HUDEP-2 (cell line): ENCODE data around the gene CMIP.

Source experiments
- DNase-seq, 76 experiments: peaks; one replicate each; lab custom pipeline; 2025; ENCODE audit not compliant: unreplicated experiment in 76 of 76; lab: John Stamatoyannopoulos, UW

CMIP gene

DNA sequence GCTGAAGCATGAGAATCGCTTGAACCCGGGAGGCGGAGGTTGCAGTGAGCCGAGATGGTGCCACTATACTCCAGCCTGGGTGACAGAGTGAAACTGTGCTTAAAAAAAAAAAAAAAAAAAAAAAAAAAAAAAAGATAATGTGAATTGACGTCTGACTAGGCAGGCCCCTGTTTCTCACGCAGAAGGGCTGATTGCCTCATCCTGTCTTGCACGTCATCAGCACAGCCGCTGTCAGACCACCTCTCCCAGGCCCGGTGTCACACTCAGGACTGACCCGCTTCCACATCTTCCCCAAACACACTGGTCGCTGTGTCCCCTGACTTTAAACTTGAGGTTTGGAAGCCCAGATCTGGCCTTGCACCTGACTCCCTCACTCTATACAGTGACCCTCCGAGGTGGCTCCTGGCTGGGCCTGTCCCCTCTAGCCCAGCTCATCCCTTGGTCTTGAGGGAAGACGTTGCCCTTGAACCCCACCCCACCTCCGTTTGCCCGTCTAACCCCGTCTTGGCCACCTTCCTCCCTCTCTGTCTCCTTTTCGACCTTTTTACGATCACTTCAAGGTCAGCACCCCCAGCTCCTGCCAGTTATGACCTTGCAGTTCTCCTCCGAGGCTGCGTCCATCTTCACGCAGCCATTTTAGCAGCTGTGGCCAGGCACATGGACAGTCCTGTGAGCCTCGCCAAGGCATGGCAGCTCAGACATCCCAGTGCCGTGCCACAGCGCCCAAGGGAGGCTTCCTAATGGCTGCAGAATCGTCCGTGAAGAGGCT, 184.6 kb downstream of the CMIP start:
- DNase-seq = no peak

DNA sequence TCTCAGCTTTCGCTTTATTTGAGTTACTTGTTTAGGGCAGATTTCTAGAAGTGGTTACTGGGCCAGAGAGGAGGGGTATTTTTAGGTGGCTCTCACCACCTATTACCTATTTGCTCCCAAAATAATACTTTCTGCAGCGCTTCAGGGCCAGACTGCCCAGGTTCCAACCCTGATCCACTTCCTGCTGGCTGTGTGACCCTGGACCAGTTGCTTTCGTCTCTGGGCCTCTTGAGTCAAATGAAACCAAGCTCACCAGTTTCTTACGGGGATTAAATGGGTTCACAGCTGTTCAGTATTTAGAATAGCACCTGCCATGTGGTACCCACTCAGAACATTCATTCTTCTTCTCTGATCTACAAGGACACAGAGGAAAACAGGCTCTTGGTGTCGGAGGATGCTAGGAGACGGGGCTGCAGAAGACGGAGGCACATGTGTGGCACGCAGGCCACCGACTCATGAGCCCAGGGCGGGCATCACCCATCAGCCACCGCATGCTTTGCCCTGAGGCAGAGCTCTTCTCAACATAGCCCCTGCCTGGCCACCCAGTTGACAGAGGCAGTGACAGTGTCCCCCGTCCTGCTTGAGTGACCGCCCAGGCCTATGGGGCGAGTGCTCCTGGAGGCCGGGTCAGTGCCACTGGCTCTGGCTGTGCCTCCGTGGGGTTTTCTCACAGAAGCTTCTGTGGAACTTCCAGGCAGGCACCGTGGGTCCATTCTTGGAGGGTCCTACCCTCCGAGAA, 185.5 kb downstream of the CMIP start:
- DNase-seq = no peak

DNA sequence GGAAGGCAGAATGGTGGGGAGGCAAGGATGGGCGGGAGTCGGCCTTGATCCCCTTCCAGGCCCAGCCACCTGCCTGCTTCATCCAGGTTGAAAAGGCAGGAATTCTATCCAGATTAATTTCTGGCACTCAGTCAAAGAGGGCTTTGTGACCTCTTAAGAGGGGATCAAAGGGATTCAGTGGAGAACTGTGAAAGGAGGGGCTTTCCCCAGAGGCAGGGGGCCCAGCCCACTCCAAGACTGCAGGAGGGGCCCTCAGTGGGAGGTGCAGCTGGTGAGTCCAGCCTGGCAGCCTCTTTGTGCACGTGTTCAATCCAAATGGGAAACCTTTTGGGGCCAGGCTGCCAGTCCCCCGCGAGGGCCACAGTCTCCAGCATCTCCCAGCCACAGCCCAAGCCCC, 186.0 kb downstream of the CMIP start:
- no peak for DNase-seq

DNA sequence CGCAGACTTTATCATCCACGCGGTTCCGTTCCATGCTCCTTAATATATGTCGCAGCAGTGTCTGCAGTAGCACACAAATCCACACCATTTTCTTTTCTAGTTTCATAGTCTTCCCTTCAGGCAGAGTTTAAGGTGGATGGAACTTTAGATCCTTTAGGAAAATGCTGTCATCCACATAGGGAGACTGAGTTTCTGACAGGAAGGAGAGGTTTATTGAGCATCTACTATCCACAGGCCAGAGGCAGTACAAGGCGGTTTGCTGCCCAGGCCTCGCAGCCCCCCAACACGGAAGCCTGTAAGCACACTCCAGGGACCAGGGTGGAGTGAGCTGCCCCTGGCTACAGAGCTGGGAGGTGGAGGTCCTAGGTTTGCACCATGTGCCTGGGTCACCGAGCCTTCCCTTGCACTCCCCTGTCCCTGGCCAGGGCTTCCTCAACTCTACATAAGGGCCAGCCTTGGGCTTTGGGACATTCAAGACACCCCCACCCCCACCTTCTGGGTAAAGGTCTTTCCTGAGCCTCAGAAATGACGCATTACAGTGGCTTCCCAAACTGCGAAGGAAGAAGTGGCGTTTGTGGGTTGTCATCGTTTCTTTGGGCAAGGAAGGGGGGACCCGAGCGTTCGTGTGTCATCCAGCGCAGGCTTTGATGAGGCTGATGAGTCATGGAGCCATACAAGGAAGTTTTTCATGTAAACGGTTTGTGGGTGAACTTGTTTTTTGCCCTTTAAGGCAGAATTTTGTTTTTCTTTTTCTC, 188.0 kb downstream of the CMIP start:
- DNase-seq = no peak

DNA sequence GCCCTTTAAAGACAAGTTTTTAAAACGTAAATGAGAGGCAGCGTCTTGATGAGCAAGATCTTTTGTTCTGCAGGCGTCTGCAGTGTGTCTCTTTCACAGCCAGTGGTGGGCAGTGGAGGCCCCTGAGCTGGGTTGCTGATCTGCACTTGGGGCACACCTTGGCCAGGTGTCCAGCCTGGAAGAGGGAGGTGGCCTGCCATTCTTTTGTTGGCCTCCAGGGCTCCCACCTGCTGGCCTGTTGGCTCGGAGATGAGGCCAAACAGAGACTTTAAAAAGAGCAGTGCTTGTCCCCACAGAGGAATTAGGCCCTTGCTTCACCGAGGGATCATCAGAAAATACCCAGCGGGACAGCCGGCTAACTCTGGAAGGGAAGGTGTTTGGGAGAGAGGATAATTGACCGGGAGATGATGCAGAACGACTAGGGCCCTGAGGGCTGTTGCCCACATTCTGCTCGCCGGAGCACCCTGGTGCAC, 188.6 kb downstream of the CMIP start:
- no peak for DNase-seq

DNA sequence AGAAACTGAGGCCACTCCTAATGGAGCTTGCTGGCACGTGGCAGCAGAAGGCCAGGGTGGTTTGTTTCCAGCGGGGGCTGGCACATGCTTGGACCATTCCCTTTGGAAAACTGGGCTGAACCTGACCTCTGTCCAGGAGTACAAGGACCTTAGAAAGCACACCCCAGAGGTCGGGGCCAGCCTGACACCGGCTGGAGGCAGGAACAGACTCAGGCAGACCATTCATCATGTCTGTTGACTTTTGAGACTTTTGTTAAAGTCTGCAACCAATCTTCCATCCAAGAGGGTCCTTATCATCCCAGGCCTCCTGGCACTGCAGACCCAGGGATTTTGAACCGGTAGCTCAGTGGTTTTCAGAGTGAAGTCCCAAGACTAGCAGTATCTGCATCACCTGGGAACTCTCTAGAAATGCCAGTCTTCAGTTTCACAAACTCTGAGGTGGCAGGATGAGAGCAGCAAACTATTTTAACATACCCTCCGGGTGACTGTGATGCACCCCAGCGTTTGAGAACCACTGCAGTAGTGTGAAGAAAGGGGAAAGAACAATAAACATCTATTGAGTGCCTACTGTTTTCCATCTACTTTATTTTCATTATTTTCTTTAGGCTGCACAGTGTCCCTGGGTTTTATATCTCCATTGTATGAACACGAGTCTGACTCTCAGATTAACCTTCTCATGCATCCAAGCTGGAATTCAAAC, 189.2 kb downstream of the CMIP start:
- DNase-seq = no peak

DNA sequence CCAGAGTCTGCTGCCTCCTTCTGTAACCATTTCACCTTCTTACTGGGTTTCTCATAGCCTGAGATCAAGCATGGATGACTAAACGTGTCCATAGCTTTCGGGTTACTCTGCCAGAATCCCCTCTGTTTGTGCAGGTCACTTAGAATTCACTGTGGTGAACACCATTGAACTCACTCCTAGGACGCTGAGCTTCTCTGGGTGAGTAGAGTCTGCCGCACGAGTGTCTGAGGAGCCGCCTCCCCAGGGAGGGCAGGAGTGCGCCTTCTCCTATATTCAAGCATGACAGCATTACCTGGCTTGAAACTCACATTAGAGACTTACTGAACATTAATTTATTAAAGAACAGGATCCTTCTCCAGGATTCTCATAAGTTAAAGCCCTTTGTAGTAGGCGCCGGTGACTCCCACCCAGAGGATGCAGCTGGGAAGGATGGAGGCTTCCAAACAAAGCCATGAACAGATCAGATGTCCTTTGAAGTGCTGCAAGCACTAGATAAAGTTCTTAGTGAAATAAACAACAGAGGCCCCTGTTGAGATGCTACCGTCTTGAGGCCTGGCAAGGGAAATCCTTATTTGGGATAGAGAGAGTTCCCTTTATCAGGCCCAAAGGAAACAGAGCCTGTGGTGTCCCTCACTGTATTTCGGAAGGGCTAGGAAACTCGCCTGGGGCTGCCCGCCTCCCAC, 189.9 kb downstream of the CMIP start:
- DNase-seq = peak in 2 of 76 experiments; percentile 11 to 30

DNA sequence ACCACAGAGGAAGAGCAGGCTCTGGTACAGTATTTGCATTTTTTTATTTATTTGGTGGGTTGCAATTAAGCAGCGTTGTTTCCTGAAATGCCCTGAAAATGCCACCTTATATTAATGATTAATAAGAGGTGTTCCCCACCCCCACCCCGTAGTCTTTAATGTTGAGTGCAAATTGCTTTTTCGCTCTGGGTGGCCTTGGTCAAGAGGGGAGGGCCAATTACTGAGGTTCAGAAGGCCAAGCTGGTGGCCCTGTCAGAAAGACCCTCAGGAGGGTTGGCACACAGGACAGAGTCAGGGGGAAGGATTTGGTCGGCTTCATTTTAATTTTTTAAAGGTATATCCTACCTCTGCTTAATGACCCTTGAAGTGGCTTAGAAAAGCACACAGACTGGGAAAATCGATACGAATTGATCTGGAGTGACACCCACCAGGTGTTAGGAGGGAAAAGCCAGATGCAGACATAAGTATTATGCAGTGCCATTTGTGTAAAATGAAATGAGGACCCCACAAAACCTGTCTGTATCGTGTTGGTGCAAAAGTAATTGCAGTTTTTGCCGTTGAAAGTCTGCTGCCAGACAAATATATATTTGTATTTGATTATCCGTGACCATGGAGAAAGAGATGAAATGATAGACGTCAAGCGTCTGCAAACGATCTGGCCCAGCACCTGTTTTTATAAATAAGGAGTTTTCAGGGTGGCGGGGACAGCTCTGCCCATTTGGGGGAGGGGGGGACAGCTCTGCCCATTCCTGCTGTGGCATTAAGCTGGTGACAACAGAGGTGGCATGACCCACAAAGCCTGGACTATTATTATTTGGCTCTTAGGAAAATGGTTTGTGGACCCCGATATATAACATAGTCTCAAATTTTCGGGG, 190.7 kb downstream of the CMIP start:
- no peak for DNase-seq

DNA sequence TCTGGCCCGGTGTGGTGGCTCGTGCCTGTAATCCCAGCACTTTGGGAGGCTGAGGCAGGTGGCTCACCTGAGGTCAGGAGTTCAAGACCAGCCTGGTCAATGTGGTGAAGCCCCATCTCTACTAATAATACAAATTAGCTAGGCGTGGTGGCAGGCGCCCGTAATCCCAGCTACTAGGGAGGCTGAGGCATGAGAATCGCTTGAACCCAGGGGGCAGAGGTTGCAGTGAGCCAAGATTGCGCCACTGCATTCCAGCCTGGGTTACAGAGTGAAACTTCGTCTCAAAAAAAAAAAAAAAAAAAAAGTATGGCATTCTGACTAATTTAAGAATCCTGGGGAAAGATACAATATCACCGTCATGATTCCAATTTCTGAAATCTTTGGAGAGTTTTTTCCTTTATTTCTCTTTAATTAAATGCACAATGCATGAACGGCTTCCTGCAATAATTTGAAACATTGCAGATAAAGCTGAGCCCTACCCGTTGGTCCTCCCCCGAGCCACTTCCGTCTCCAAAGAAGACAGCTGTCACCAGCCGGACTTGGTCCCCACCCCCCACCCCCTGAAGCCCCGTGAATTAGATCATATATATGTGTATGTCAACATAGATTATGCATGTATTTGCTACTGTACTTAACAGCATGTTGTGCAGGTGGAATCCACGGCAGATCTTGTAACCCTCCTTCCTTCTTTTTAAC, 191.8 kb downstream of the CMIP start:
- peak in 6 of 76 experiments; percentile 6 to 26 (median 11) for DNase-seq

DNA sequence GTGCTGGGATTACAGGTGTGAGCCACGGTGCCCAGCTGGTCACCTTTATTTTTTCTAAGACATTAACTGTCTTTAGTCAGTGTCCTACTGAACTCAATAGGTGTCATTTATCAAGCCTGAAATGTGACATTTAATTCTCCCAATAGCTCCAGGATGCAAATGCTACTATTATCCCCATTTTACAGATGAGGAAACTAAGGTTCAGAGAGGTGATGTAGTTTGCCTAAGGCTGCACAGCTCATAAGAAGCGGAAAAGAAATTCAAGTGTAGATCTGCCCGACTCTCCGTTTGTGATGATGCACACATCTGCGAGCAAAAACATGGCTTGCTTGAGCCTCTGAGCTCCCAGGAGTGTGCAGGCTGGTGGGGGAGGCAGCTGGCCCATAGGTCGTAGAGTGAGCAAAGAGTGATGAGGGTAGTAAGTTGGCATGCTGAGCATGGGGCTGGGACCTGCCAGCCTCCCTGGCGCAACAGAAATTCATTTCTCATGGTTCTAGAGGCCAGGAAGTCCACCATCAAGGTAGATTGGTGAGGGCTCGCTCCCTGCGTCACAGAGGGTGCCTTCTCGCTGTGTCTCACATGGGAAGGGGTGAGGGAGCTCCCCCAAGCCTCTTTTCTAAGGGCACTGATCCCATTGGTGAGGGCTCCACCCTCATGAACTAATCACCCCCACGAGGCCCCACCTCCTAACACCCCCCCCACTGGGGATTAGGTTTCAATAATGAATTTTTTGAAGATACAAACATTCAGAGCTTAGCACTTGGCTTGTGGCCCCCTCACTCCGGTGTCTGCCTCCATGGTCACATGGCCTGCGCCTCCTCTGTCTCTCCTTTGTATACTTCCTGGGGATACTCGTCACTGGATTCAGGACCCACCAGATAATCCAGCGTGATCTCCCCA, 193.0 kb downstream of the CMIP start:
- DNase-seq = no peak

DNA sequence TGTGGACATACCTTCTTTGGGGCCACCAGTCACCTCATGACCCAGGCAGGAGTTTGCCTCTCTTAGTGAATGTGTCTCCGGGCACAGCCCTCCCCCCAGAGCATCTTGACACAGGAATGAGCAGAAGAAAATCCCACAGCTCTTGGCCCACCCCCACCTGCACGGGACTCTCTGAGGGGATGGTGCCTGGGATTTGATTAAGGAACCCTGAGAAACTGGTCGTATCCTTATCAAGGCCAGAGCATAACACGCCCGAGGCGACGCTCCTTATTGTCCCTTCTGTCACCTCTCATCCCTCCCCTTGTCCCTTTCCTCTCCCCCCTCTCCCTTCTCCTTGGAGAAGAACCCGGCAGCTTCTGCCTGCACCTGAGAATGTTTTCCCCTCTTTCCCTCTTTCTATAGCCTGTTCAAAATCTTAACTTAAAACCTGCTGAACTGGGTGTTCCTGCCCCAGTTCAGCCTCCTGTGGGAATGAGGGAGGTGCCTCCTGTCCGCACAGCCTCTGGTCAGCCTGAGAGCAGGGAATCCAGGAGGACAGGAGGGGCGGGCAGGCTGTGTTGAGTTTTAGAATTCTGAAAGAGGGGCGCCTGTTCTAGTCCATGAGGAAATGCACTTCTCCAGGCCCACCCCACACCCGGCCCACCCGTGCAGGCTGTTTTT, 193.8 kb downstream of the CMIP start:
- no peak for DNase-seq

DNA sequence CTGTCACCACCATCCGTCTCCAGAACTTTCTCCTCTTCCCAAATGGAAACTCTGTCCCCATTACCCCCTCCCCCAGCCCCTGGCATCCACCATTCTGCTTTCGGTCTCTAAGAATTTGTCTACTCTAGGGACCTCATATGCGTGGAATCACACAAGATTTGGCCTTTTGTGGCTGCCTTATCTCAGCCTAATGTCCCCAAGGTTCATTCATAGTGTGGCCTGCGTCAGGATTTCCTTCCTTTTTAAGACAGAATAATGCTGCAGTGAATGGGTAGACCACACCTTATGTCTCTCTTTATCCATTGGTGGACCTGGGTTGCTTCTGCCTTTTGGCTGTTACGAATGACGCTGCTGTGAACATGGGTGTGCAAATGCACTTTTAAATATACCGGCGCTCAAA, 194.7 kb downstream of the CMIP start:
- DNase-seq = no peak

DNA sequence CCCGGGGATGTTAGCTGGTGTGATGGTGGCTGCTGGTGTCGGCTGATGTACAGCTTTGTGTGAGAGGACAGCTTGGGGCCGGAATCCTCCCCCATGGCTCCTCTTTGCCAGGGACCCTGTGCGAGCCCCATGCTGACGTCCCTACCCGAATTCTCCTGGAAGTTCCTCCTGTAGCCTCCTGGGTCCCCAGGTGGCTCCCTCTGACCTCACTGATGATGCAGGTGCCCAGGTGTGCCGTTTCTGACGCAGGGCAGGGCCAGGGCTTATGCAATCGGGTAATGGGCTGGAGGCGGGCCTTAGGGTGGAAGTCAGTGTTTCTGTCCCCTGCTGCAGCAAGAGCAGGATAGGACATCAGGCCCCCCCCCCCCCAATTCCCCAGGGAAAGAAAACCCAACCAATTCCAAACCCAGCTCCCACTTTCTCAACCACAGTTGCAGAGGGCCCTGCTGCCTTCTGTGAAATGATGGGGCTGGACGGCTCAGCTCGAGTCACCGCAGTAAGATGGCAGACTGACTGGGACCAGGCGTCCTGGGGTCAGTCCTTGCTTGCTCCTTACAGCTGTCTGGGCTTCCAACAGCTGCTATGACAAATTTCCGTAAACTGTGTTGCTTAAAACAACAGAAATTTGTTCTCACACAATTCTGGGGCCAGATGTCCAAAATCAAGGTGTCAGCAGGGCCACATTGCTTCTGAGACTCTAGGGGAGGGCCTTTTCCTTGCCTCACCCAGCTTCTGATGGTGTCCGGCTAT, 195.5 kb downstream of the CMIP start:
- no peak for DNase-seq

DNA sequence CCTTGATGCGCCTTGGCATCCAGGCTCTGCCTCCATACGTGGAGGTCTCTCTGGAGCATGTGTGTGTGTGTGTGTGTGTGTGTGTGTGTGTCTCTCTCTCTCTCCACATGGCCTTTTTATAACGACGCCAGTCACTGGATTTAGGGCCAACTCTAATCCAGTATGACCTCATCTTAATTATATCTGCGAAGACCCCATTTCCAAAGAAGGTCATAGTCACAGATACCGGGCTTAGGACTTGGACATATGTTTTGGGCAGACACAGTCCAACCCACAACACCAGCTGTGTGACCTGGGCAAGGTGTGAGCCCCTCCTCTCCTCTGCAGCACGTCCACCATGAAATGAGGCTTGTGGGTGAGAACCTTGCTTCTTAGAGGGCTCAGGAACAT, 196.1 kb downstream of the CMIP start:
- DNase-seq = no peak

DNA sequence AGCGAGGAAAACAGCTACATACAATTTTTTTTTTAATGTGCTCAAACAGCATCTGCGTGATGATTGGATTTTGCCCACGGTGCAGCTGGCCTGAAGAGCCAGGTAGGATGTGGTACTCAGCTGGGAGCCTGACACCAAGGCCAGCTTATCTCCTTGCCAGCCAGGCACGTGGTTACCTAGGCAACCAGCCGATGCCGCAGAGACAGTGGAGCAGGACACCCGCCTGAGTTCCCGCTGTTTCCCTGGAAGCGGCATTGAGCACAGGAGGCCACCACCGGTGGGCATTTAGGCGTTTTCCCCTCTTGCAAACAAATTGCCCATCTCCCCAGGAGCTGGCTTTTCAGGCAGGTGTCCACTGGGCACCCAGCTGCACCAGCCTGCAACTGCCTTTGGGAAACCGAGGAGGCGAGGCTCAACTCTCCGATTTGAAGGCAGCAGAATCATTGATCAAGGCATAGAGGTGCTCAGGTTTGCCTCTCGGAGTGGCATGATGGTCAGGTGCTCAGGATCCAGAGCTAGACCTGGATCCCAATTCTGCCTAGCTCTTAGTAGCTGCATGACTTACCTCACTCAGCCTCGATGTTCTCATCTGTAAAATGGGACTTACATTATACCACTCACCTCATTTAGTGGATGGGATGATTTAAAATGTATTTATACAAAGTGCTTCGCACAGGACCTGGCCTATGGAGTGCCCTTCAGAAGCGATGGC, 196.9 kb downstream of the CMIP start:
- no peak for DNase-seq

DNA sequence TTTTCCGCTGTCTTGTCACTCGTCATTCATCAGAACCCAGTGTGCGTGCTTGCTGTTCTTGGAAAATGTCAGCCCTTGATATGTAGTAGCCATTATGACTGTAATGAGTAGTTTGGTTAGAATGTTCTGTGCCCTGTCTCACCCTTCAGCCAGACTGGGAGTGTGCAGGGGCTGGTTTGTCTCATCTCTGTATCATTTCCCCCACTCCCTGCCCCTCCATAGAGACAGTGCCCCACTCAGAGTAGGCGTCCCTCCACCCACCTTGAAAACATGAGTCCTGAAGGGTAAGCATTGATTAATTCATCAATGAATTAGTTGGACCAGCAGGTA, 197.5 kb downstream of the CMIP start:
- no peak for DNase-seq
